ENCODE results near the gene TEX30. TPM values are rescaled to one million over a fixed set of nuclear protein-coding genes. Genes with fewer than 3 reads are reported as not detected.
"Not testable (repeated sequence)": the region's sequence is repeated elsewhere in the genome, so short reads cannot be mapped to it uniquely, and the experiment has no call there.

Gene TEX30
- polyA plus RNA-seq, 5 donors = 15.3 to 25.7 (median 19.1) TPM

DNA sequence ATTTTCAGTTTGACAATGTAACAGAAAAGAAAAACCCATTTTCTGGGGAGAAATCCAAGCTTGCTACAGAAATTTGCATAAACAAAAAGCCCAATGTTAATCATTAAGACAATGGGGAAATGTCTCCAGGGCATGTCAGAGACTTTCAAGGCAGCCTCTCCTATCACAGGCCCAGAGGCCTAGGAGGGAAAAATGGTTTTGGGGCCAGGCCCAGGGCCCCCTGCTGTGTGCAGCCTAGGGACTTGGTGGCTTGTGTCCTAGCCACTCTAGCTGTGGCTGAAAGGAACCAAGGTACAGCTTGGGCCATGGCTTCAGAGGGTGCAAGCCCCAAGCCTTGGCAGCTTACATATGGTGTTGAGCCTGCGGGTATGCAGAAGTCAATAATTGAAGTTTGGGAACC, 8.0 kb upstream of the TEX30 start:
- no peak for DNase-seq

DNA sequence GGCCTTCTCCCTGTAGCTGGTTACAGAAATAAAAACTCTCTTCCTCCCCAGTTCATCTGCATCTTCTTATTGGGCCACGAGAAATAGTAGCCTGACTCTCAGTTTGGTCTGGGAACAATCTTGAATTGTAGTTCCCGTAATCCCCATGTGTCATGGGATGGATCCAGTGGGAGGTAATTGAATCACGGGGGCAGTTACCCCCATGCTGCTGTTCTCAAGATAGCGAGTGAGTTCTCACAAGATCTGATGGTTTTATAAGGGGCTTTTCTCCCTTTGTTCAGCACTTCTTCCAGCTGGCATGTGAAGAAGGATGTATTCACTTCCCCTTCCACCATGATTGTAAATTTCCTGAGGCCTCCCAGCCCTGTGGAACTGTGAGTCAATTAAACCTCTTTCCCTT, 7.1 kb upstream of the TEX30 start:
- not testable (repeated sequence) for DNase-seq

DNA sequence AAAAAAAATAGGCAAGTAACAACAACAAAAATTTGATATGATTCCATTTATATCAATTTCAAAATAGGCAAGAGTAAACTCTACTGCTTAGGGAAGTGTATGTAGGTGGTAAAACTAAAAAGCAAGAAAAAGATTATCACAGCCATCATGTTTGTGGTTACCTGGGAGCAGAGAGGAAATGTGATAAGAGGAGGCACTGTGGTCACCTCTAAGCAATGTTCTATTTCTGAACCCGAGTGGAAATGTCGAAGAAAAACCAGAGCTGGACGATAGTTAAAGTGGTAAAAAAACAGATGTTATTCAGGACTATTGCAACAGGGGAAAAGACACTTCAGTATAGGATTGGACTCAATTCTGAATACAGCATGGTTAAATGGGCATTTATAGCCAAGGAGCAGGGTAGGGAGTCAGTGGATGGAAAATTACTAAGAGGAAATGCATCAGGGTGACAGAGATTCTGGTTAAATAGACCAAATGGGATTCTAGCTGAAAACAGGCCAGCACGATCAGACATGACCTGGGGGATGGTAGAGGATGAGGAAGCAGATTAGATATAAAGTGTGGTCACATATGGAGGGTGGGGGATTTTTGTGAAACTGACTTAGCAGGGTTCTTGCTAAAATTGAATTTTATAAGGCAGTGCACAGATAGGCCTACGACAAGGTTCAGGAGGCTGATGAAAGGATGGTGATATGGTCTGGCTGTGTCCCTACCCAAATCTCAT, 6.0 kb upstream of the TEX30 start:
- DNase-seq = no peak

DNA sequence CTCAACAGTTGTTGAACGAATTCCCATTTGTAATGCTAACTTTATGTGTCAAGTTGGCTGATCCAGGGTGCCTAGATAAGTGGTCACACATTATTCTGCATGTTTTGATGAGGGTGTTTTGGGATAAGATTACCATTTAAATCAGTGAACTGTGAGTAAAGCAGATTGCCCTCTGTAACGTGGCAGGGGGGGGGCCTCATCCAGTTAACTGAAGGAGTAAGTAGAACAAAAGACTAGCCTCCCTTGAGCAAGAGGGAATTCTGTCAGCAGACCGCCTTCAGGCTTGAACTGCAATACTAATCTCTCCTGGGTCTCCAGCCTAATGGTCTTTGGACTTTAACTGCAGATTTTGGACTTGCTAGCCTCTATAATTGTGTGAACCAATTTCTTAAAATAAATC, 4.2 kb upstream of the TEX30 start:
- no peak for DNase-seq

DNA sequence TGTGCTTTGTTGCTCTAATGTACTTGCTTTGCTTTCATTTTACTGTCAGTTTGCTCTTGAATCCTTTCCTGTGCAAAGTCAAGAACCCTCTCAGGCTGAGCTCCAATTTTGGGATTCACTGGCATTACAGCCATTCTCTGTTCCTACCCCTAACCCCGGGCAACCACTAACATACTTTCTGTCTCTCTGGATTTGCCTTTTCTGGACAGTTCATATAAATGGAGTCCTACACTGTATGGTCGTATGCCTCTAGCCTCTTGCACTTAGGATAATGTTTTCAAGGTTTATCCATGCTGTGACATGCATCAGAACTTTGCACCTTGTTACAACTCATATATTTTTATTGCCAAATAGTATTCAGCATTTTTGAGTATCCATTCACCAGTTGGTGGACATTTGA, 2.7 kb upstream of the TEX30 start:
- no peak for DNase-seq

DNA sequence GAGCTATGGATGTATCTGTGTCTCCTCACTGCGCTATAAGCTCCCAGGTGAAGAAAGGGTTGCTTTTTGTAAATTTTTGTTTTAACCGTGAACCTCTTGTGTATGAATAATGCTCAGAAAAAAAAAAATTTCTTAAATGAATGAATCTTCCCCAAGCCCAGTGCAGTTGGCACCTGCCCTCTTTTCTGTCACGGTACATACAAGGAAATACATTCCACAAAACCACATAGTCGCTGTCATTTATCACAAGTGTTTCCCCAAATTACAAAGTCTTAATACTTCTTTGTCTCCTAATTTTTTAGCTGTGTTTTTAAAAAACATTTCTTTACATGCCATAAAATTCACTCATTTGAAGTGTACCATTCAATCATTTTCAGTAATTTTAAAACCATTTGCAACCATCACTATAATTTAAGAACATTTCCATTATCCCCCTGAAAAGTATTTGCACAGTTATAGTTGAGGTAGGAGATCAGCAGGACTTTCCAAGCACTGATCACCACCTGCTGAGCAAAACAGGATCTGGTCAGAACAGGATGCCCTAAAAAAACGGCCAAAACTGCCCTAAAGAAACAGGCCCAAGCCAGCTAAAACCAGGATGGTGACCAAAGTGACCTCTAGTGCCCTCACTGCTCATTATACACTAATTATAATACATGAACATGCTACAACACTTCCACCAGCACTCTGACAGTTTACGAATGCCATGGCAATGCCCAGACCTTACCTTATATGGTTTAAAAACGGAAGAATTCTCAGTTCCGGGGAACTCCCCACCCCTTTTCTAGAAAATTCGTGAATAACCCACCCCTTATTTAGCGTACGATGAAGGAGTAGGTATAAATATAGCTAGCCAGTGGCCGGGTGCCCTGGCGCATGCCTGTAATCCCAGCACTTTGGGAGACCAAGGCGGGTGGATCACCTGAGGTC, 1.3 kb upstream of the TEX30 start:
- no peak for DNase-seq

DNA sequence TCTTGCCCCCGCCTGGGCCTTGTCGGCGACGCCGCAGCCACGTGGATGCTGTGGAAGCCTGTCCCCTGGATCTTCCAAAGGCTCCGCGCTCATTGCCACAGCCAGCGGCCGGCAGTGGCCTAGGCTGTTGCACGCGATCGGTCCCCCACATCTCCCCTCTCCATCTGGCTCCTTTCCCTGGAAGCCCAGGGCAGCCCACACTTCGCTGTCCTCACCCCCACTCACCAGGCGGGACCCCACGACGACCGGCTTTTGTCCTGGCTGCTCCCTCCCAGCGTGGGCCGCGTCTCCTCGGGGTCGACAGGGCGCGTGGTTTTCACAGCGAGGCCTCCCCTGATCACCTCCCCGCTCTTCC, 605 bp upstream of the TEX30 start:
- DNase-seq = no peak

DNA sequence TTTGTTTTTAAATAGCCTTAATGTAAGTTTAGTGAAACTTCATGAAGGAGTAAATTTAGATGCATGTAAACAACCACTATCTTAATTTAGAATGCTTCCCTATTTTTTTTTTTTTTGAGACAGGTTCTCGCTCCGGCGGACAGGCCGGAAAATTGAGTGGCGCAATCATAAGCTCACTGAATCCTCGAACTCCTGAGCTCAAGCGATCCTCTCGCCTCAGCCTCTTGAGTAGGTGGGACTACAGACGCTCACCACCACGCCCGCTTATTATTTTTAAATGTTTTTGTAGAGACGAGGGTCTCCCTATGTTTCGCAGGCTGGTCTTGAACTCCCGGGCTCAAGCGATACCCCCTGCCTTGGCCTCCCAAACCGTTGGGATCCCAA, 1.6 kb downstream of the TEX30 start:
- no peak for DNase-seq

DNA sequence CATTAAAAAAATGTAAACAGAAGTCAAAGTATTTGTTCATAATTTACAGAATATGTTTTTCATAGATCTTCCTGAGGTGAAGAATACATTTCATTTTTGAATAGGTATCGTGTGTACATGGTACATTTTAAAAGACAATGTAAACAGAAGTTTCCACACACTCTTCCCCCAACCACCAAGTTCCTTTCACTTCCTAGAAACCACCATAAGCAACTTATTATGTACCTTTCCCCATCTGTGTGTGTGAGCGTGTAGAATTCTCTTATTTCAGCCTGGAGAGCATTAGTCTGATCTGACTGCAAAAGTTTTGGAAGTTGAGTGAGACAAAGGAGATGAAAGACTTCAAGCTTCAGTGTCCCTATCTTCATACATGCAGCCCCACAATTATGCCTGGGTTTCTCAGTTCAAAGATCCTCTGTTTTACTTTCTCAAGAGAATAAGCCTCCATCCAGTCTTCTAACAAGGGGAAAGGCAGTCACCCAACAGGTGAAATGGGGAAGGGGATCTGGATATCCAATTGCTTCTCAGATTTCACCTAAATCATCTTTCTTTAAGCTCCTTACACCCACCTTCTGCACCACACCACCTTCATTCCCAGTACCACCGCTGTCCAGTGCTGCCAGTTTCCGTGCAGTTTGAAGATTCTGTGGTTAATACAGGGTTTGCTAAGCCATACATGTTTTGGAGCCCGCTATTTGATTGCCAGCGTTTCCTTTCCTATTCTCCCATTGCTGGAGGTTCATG, 2.1 kb downstream of the TEX30 start:
- DNase-seq = no peak

DNA sequence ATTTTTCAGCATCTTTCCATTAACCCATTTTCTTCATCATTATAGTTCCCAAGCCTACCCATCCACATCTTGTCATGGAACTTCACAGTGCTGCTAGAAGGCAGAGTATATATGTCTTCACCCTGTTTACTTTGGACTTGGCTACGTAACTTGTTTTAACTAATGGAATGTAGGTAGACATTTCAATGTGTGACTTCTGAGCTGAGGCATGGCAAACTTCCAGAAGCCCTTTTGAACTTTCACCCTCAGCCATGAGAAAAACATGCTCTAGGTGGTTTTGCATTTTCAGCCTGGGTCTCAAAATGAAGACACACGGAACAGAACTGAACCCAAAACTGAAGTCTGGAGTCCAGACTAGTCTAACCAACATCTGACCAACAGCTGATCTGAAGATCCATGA, 3.2 kb downstream of the TEX30 start:
- DNase-seq = no peak

DNA sequence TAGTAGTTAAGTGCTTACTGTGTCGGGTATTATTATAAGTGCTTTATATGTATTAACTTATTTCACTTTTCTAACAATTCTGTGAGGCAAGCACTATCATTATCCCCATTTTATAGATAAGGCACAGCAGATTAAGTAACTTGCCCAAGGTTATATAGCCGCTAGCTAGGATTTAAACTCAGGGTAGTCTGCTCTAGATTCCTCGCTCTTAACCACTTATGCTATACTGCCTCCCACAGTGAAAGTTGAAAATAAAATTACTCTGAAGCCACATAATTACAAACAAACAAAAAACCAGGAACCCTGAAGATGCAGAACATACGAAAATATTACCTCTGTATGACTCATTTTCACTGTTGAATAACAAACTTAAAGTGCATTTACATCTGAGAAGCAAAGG, 3.9 kb downstream of the TEX30 start:
- no peak for DNase-seq

DNA sequence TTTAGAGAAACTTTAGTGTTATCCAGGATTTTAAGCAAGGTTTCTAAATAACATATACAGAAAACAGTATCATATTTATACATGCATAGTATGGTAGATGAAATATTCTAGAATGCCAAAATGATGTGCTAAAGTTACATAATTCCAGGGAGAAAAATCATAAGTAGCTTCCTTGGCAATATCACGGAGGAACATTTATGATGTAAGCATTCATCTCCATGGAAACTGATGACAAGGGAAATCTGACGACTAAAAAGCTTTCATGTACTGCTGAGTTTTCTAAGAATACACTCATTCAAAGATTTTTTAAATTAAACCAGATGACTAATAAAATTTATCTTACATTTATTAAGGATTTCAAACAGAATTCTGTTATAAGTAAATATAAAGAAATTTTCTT, 4.7 kb downstream of the TEX30 start:
- DNase-seq = peak; percentile 14 to 25

DNA sequence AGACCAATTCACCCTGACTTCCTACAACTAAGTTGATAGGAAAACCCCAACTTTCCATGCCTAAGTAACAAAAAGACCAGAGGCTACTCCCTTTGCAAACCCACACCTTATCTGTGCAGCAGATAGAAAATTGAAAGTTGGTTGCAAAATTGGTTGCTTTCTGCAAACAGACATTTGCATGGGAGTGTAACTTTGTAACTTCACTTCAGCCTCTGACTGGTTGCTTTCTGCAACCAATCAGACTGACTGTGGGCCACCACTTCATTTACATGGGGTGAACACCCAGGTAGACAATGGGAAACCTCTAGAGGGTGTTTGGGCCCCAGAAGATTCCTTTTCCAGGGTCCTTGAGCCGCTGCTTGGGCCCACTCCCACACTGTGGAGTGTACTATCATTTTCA, 9.8 kb downstream of the TEX30 start:
- DNase-seq = no peak

DNA sequence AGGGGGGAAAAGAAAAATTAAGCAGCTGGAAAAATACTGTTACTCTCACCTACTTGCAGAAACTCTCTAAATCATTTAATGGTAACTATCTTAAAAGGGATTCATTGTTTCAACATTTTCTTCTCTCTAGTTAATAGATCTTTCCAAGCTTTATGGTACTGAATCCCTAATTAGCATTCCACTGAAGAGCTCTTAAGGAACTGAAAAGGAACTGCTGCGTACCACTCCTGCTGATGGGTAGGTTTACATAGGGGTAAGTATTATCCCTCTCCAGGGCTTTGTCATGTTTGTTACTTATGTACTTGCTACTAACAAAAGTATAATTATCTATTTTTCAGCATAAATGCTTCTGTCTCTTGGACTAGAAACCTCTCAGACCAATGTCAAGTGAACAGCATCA, 12.5 kb downstream of the TEX30 start:
- DNase-seq = no peak

DNA sequence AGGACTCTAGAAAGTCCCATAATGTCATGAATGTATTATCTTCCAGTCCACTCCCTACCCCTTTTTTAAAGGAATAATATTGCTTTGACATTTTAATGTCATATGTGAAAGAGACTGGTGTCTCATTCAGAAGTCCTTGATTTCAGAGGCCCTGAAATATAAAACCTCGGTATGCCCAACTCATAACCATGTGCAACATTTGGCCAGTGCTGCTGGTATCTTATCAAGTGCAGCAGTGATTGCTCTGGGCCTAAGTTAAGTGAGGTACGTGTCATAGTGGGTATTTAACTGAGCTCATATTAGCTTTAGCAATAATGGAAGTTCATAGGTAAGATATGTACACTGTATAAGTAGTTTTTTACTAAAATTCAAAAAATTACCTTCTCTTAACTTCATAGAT, 14.7 kb downstream of the TEX30 start:
- DNase-seq = no peak

DNA sequence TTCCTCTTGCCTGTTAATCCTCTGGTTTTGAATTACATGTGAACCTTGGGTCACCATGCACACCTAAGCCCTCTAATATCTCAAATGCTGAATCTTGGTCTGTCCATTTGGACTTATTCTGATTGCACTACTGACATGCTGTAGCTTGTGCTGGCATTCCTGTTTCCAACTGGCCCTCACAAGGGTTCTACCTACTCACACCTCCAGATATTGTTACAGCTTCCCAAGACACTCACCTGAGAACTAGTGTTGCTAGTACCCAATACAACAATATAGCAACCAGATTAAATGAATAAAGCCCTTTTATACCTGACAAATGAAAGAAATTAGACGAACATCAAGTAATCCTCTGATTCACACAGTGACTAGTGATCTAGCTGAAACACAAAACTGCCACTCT, 16.6 kb downstream of the TEX30 start:
- no peak for DNase-seq

DNA sequence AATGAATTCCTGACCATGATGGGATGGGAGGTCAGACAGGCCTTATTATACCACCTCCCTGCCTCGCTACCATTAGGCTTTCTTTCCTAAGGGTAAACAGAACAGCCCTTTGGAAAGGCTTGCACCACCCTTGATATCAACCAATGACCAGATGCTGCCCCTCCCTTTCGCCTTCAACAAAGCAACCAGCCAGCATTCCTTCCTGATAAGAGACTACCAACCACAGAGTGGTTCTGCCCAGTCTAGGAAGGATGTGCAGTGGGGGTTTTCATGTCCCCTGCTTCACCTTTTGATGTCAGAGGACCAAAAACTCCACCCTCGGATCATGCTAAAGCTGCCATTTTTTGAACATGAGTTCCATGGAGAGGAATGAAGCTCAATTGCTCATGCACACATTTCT, 21.7 kb downstream of the TEX30 start:
- no peak for DNase-seq

DNA sequence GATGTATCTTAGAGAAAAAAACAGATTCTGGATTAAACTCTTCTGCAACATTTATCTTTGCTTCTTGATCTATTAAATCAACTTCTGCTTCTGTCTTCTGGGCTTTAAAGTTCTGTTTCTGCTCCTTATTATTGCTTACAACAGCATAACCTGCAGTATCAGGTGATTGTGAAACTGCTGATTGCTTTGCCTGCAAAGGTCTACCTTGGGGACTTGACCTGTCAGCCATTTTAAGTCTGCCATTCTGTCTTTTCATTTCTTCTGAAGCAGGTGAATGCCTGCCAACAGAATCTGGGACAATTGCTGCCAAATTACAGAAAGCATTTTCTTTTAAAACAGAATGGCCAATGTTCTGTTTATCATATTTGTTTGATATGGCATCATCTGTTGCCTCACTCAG, 31.1 kb downstream of the TEX30 start:
- DNase-seq = no peak

DNA sequence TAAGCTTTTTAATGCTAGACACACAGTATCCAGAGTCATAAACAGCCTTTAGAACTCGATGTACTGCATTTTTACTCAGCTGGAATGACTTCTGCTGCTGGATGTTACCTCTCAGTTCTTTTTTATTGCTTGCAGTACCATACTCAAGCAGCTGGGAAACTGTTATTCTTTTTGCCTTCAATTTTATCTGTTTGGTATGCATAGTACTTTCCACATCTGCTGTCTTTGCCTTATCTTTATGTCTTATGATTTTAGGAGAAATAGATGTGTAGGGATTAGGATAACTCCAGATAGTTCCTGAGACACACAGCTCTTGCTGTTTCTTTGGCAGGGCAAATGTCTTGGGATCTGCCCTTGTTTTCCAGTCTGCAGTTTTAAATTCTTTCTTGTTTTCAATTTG, 31.5 kb downstream of the TEX30 start:
- no peak for DNase-seq

DNA sequence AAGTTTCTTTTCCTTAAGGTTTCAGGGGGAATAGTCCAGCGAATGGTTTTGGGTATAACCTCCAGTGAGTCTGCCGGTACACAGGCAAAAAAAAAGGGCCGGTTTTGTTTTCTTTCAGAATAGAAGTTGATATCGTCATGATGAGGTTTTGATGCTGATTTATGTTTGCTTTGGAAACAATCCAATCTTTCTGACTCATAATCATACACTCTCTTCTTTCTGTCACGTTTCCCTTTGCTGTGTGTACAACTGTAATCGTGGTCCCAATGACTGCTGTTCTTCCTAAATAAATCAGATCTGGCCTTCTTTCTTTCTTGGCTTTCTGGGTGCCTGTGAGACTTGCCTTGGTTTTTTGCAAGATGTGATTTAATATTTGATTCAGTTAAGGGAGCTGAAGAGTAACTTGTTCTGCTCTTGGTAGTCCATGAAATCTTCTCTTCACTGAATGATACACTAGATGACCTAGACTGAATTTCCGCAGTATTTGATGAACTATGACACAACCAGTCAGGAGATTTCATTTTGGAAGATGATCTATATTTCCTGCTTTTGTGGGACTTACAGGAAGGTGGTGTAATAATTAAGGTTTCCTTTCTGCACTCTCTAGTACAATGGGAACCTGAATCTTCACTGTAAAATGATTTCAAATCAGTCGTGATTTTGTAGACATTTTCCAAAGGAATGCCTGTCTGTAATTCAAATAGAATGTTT, 43.9 kb downstream of the TEX30 start:
- no peak for DNase-seq

DNA sequence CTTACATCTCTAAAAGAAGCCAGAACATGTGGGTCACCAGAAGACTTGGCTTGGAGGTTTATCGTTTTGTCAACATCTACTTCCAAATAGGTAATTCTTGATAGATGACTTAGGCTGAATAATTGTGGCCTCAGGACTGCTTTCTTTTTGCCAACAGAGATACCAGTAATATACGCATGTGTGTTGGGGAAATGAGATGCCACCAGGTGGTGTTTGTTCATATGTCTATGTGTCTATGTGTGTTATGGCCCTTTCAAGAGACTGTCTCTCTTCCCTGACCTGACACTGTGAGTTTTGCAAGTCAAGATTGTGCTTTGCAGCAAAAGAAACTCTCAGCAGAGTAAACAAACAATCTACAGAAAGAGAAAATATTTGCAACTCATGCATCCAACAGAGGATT, 47.2 kb downstream of the TEX30 start:
- DNase-seq = no peak

DNA sequence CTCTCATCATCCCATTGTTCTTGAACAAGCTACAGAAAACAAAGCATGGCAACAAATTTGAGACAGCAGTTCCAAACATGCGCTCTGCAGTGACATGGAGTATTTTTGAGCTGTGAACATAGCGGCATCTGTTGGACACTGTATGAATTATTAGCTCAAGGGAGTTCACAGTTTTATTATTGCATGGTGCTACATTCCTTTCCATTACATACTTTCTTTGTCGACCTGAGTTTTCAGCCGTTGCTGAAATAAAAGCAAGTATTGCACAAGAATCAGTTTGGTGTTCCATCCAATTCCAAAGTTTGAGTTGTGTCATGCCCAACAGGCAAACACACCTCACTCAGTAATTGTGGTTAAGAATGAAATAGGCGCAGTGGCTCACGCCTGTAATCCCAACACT, 48.7 kb downstream of the TEX30 start:
- DNase-seq = no peak

Measured in right lung (tissue), 5 donors.